Thymus (tissue), 11 donors: ENCODE measurements around the gene DRG2. TPM values are rescaled to one million over a fixed set of nuclear protein-coding genes. Genes with fewer than 3 reads are reported as not detected.
A peak's percentile ranks its signal among the peaks of the same experiment; 100 is the strongest.

Experiments
- DNase-seq, 9 donors: peaks; one replicate each; pipeline ENCODE4 v3.0.0-alpha.2; 2013; ENCODE audit warnings: low spot score in 9 of 9, low read depth in 6 of 9, missing footprints in 1 of 9
- H3K27ac ChIP-seq, 2 donors: one replicate each; pipeline ENCODE4 v1.5.1; 2013; ENCODE audit warnings: control low read depth in 1 of 2, low read depth in 1 of 2, low read length in 1 of 2, mild to moderate bottlenecking in 1 of 2, moderate library complexity in 1 of 2
- H3K27me3 ChIP-seq, 2 donors: one replicate each; pipeline ENCODE4 v1.5.1; 2013; ENCODE audit warnings: low read length in 1 of 2; ENCODE audit not compliant: control insufficient read depth in 2 of 2, insufficient read depth in 1 of 2
- H3K36me3 ChIP-seq, 2 donors: one replicate each; pipeline ENCODE4 v1.5.1; 2013; ENCODE audit warnings: low read length in 1 of 2, mild to moderate bottlenecking in 1 of 2, moderate library complexity in 1 of 2; ENCODE audit not compliant: control insufficient read depth in 2 of 2, insufficient read depth in 2 of 2
- H3K4me1 ChIP-seq, 2 donors: one replicate each; pipeline ENCODE4 v1.5.1; 2013; ENCODE audit warnings: low read length in 2 of 2; ENCODE audit not compliant: control insufficient read depth in 2 of 2, insufficient read depth in 2 of 2
- H3K4me3 ChIP-seq, 2 donors: one replicate each; pipeline ENCODE4 v1.5.1; 2013; ENCODE audit warnings: low read length in 2 of 2, control low read depth in 1 of 2, mild to moderate bottlenecking in 1 of 2
- H3K9me3 ChIP-seq, 2 donors: one replicate each; pipeline ENCODE4 v1.5.1; 2013; ENCODE audit warnings: low read length in 1 of 2, mild to moderate bottlenecking in 1 of 2; ENCODE audit not compliant: control insufficient read depth in 2 of 2, insufficient read depth in 1 of 2
- WGBS: extraction: QIAGEN DNeasy Blood & Tissue Kit; methylation state at CpG from one replicate; pipeline ENCODE4 v1.1.7; 2013; 5-methylcytosine and 5-hydroxymethylcytosine counted together
- polyA plus RNA-seq: library from polyadenylated mRNA; stranded (reverse); fragments of 200-250 nt; gene quantifications from one replicate; pipeline ENCODE4 v1.2.3, GENCODE V29; 2013
- total RNA-seq: library from RNA; stranded (reverse); fragments of 120-200 nt; gene quantifications from one replicate; pipeline ENCODE4 v1.2.4, GENCODE V29; 2013
- donor health status: healthy.

DRG2 gene
- total and polyA plus RNA-seq, 2 donors = 32.4 to 46.4 TPM

- no peaks in the 10 kb centered on the region for H3K36me3 ChIP-seq
- no peak for DNase-seq
- WGBS = 90% methylated on average over 4 of the region's 4 CpGs
Measured at GRCh38 chr17:18129041-18129502, 41.3 kb downstream of the DRG2 start.

GRCh38 chr17:18132711-18133110 lies 45.0 kb downstream of the DRG2 start:
- H3K27me3 ChIP-seq = peaks cover 0 to 2% of the 10 kb centered on the region in 2 donors
- no peaks in the 10 kb centered on the region for H3K36me3 ChIP-seq
- H3K4me3 ChIP-seq = no peak overlapping the region
- no peak for DNase-seq
- H3K9me3 ChIP-seq = no peaks in the 10 kb centered on the region
- no peaks in the 10 kb centered on the region for H3K4me1 ChIP-seq
- H3K27ac ChIP-seq = no peak overlapping the region
- 98% methylated on average over 5 of the region's 5 CpGs for WGBS

More at GRCh38 chr17:18129041-18129502, 41.3 kb downstream of the DRG2 start:
- H3K27ac ChIP-seq = no peak overlapping the region
- no peak overlapping the region for H3K4me3 ChIP-seq
- no peaks in the 10 kb centered on the region for H3K27me3 ChIP-seq
- H3K4me1 ChIP-seq = no peaks in the 10 kb centered on the region
- no peaks in the 10 kb centered on the region for H3K9me3 ChIP-seq

GRCh38 chr17:18136357-18136756 lies 48.6 kb downstream of the DRG2 start:
- H3K4me3 ChIP-seq = no peak overlapping the region

GRCh38 chr17:18138065-18138749 lies 50.5 kb downstream of the DRG2 start:
- Histone ChIP-seq H3K27me3 (peaks cover 0 to 2% of the 10 kb centered on the region in 2 donors), H3K4me1 (peaks cover 0 to 6% of the 10 kb centered on the region in 2 donors), H3K36me3 (no peaks in the 10 kb centered on the region), H3K9me3 (peaks cover 0 to 2% of the 10 kb centered on the region in 2 donors), H3K4me3 (no peak overlapping the region), H3K27ac (no peak overlapping the region)
- DNase-seq = no peak
- 94% methylated on average over 8 of the region's 8 CpGs for WGBS

More at GRCh38 chr17:18136357-18136756, 48.6 kb downstream of the DRG2 start:
- peaks cover 0 to 2% of the 10 kb centered on the region in 2 donors for H3K9me3 ChIP-seq
- no peaks in the 10 kb centered on the region for H3K36me3 ChIP-seq
- peaks cover 0 to 2% of the 10 kb centered on the region in 2 donors for H3K27me3 ChIP-seq
- WGBS = 92% methylated on average over 19 of the region's 19 CpGs
- H3K4me1 ChIP-seq = peaks cover 0 to 6% of the 10 kb centered on the region in 2 donors
- no peak overlapping the region for H3K27ac ChIP-seq
- no peak for DNase-seq

- Histone ChIP-seq H3K36me3 (no peaks in the 10 kb centered on the region), H3K27ac (no peak overlapping the region), H3K9me3 (peaks cover 0 to 2% of the 10 kb centered on the region in 2 donors), H3K4me1 (peaks cover 0 to 6% of the 10 kb centered on the region in 2 donors), H3K4me3 (no peak overlapping the region), H3K27me3 (peaks cover 0 to 6% of the 10 kb centered on the region in 2 donors)
- 96% methylated on average over 2 of the region's 2 CpGs for WGBS
- no peak for DNase-seq
Measured at GRCh38 chr17:18139092-18139491, 51.3 kb downstream of the DRG2 start.

GRCh38 chr17:18139498-18139897 lies 51.8 kb downstream of the DRG2 start:
- 88% methylated on average over 14 of the region's 14 CpGs for WGBS
- Histone ChIP-seq H3K27me3 (peaks cover 0 to 6% of the 10 kb centered on the region in 2 donors), H3K36me3 (no peaks in the 10 kb centered on the region), H3K9me3 (peaks cover 0 to 2% of the 10 kb centered on the region in 2 donors), H3K4me3 (no peak overlapping the region), H3K27ac (no peak overlapping the region), H3K4me1 (peaks cover 0 to 6% of the 10 kb centered on the region in 2 donors)
- DNase-seq = no peak

GRCh38 chr17:18139949-18140348 lies 52.2 kb downstream of the DRG2 start:
- no peak overlapping the region for H3K4me3 ChIP-seq
- H3K36me3 ChIP-seq = no peaks in the 10 kb centered on the region
- H3K4me1 ChIP-seq = peaks cover 0 to 6% of the 10 kb centered on the region in 2 donors
- H3K27ac ChIP-seq = no peak overlapping the region
- WGBS = 90% methylated on average over 3 of the region's 3 CpGs
- H3K9me3 ChIP-seq = peaks cover 0 to 2% of the 10 kb centered on the region in 2 donors
- H3K27me3 ChIP-seq = peaks cover 0 to 6% of the 10 kb centered on the region in 2 donors
- no peak for DNase-seq

GRCh38 chr17:18140648-18141047 lies 52.9 kb downstream of the DRG2 start:
- H3K9me3 ChIP-seq = peaks cover 0 to 2% of the 10 kb centered on the region in 2 donors
- 73% methylated on average over 3 of the region's 3 CpGs for WGBS
- no peak overlapping the region for H3K27ac ChIP-seq
- H3K4me3 ChIP-seq = no peak overlapping the region
- peaks cover 0 to 6% of the 10 kb centered on the region in 2 donors for H3K4me1 ChIP-seq
- DNase-seq = no peak
- H3K27me3 ChIP-seq = peaks cover 0 to 6% of the 10 kb centered on the region in 2 donors
- no peaks in the 10 kb centered on the region for H3K36me3 ChIP-seq

GRCh38 chr17:18141210-18141803 lies 53.6 kb downstream of the DRG2 start:
- peaks cover 0 to 2% of the 10 kb centered on the region in 2 donors for H3K9me3 ChIP-seq
- H3K36me3 ChIP-seq = no peaks in the 10 kb centered on the region
- 43% methylated on average over 9 of the region's 9 CpGs for WGBS
- no peak overlapping the region for H3K27ac ChIP-seq
- H3K27me3 ChIP-seq = peaks cover 0 to 6% of the 10 kb centered on the region in 2 donors
- H3K4me3 ChIP-seq = no peak overlapping the region
- DNase-seq = peak in 8 of 9 donors; percentile 19 to 71 (median 56)
- peaks cover 0 to 6% of the 10 kb centered on the region in 2 donors for H3K4me1 ChIP-seq
